ENCODE data around the gene ZNF652.
"Not testable (repeated sequence)": the region's sequence is repeated elsewhere in the genome, so short reads cannot be mapped to it uniquely, and the experiment has no call there.

ZNF652 gene

GRCh38 chr17:49312722-49313121 lies 49.3 kb downstream of the ZNF652 start:
- DNase-seq (ENCODE audit: low read depth), result no peak

GRCh38 chr17:49299996-49300395 lies 62.1 kb downstream of the ZNF652 start:
- no peak for DNase-seq (ENCODE audit: low read depth)

- no peak for DNase-seq (ENCODE audit: low read depth)
Measured at GRCh38 chr17:49298371-49298976, 63.6 kb downstream of the ZNF652 start.

GRCh38 chr17:49297141-49297540 lies 64.9 kb downstream of the ZNF652 start:
- no peak for DNase-seq (ENCODE audit: low read depth)

DNA sequence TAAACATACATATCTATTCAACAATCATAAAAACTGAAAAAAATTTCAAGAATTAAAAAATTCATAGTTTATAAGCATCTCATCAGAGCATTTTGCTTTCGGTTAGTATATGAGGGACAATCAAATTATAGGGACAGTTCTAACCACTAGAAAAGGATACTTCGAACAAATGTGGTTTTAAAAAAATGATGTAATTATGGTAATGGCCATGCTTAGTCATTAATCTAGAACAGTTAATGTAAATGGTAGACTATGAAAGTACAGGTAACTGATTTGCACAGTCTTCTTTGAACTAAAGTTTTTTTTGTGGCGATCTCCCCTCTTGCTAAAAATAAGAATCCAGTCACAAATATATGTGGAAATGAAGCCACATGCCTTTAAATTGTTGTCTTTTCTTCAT lies 67.9 kb downstream of the ZNF652 start:
- DNase-seq (ENCODE audit: low read depth), result no peak

- DNase-seq (ENCODE audit: low read depth), result no peak
Measured at GRCh38 chr17:49292901-49293300, 69.1 kb downstream of the ZNF652 start.

- no peak for DNase-seq (ENCODE audit: low read depth)
Measured at GRCh38 chr17:49291929-49292328, 70.1 kb downstream of the ZNF652 start.

DNA sequence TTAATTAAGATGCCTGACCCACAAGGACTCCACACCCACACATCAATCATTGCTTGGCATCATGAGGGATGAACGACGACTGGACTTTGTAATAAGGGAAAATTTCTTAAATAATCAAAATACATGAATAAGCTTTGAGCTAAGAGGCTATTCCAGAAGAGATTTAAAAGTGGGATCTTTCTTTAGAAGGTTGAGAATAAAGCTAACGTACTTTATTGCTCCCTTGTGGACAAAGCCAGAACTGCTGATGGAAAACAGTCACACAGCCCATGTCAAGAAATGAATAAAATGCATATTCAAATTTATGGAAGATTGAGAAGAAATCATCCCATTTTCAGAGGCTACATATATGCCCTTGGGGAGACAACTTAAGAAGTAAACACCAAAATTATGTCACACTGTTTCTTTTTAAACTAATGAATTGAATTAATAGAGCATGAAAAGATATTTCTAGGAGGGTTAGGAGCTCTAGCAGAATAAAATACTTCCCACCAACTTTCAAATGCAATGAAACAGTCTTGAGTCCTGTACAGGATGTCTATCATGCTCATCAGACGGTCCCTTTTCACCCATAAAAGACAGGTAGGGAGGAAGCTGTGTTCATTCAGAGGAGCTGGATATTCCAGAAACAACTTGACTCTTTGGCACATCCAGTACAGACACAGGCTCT lies 71.2 kb downstream of the ZNF652 start:
- peak; percentile 32 for DNase-seq (ENCODE audit: low read depth)

GRCh38 chr17:49288388-49288787 lies 73.7 kb downstream of the ZNF652 start:
- DNase-seq (ENCODE audit: low read depth), result no peak

DNA sequence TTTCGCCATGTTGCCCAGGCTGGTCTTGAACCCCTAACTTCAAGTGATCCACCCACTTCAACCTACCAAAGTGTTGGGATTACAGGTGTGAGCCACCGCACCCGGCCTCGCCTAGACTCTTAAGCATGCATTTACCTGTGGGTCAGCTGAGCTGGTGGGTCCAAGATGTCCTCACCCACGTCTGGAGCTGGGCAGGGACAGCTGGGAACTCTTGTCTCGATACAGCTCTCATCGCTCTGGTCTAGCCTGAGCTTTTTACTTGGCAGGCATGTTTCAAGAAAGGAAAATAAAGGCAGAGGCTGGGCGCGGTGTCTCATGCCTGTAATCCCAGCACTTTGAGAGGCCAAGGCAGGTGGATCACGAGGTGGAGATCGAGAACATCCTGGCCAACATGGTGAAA lies 74.6 kb downstream of the ZNF652 start:
- DNase-seq (ENCODE audit: low read depth), result no peak

GRCh38 chr17:49286261-49286973 lies 75.6 kb downstream of the ZNF652 start:
- DNase-seq (ENCODE audit: low read depth), result not testable (repeated sequence)

GRCh38 chr17:49285716-49286115 lies 76.3 kb downstream of the ZNF652 start:
- no peak for DNase-seq (ENCODE audit: low read depth)

- no peak for DNase-seq (ENCODE audit: low read depth)
Measured at GRCh38 chr17:49280918-49281317, 81.1 kb downstream of the ZNF652 start.

- DNase-seq (ENCODE audit: low read depth), result no peak
Measured at GRCh38 chr17:49280061-49280460, 82.0 kb downstream of the ZNF652 start.

DNA sequence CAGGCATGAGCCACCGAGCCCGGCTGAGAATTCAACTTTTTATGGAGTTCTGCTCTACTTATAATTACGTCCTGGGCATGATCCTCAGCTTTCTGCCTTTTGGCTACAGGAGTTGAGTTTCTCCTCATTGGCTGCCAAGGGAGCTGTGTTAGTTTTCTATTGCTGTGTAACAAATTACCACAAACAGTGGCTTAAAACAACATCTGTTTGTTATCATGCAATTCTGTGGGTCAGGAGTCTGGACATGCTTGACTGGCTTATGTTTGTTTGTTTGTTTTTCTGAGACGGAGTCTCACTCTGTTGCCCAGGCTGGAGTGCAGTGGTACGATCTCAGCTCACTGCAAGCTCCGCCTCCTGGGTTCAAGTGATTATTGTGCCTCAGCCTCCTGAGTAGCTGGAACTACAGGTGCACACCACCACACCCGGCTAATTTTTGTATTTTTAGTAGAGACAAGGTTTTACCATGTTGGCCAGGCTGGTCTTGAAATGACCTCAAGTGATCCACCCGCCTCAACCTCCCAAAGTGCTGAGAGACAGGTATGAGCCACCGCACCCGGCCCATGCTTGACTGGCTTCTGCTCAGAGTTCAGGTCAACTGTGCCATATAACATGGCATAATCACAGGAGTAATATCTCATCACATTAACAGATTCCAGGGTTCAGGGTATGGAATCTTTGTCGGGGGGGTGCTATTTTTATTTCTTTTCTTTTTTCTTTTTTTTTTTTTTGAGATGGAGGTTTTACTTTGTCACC lies 82.6 kb downstream of the ZNF652 start:
- not testable (repeated sequence) for DNase-seq (ENCODE audit: low read depth)

- no peak for DNase-seq (ENCODE audit: low read depth)
Measured at GRCh38 chr17:49278076-49278475, 84.0 kb downstream of the ZNF652 start.

GRCh38 chr17:49277638-49278037 lies 84.4 kb downstream of the ZNF652 start:
- peak; percentile 20 for DNase-seq (ENCODE audit: low read depth)

DNA sequence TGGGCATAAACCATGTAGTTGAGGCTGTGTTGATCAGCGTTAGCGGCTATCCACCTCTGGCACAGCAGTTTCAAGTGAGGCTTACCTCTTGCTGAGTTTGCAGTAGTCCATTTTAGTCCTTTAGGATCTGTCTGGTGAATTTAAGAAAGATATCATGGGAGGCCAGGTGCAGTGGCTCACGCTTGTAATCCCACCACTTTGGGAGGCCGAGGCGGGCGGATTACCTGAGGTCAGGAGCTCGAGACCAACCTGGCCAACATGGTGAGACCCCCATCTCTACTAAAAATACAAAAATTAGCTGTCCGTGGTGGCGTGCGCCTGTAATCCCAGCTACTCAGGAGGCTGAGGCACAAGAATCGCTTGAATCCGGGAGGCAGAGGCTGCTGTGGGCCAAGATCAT lies 86.1 kb downstream of the ZNF652 start:
- not testable (repeated sequence) for DNase-seq (ENCODE audit: low read depth)

- DNase-seq (ENCODE audit: low read depth), result no peak
Measured at GRCh38 chr17:49269356-49269755, 92.7 kb downstream of the ZNF652 start.

GRCh38 chr17:49267912-49268311 lies 94.1 kb downstream of the ZNF652 start:
- DNase-seq (ENCODE audit: low read depth), result no peak

GRCh38 chr17:49266233-49266632 lies 95.8 kb downstream of the ZNF652 start:
- DNase-seq (ENCODE audit: low read depth), result no peak

- DNase-seq (ENCODE audit: low read depth), result not testable (repeated sequence)
Measured at GRCh38 chr17:49261540-49261939, 100.5 kb downstream of the ZNF652 start.
